GM10266 (cell line): ENCODE data around the gene COL9A3.
A peak's percentile ranks its signal among the peaks of the same experiment; 100 is the strongest.
"Not testable (repeated sequence)": the region's sequence is repeated elsewhere in the genome, so short reads cannot be mapped to it uniquely, and the experiment has no call there.

ENCODE experiments used
- DNase-seq: peaks from one replicate; pipeline ENCODE4 v3.0.0; 2012; ENCODE audit errors: extremely low spot score
- TF ChIP-seq, protein P1 (sequence below): IDR thresholded peaks from 2 replicates; pipeline ENCODE4 v1.5.1; 2012; ENCODE audit warnings: mild to moderate bottlenecking, low read depth; ENCODE audit not compliant: control insufficient read depth, insufficient read depth; ENCODE audit errors: missing control alignments

COL9A3 gene

DNA sequence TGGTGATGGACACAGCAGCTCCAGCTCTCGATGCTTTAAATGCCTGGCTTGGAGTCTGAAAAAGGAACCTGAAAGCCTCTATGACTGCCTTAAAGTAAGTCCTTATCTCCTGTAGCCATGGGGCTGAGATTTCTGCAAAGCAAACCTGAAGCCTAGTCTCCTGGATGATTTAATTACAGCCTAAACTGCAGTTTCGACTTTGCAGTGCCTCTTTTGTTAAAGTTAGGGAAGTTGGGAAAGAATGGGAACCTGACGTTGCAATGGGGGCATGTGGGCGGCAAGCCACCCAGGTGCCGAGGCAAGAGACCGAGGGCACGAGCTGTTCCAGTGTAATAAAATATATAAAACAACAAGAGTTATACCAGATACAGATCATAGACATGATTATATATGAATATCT lies 56.4 kb downstream of the COL9A3 start:
- TF ChIP-seq, protein P1, sequence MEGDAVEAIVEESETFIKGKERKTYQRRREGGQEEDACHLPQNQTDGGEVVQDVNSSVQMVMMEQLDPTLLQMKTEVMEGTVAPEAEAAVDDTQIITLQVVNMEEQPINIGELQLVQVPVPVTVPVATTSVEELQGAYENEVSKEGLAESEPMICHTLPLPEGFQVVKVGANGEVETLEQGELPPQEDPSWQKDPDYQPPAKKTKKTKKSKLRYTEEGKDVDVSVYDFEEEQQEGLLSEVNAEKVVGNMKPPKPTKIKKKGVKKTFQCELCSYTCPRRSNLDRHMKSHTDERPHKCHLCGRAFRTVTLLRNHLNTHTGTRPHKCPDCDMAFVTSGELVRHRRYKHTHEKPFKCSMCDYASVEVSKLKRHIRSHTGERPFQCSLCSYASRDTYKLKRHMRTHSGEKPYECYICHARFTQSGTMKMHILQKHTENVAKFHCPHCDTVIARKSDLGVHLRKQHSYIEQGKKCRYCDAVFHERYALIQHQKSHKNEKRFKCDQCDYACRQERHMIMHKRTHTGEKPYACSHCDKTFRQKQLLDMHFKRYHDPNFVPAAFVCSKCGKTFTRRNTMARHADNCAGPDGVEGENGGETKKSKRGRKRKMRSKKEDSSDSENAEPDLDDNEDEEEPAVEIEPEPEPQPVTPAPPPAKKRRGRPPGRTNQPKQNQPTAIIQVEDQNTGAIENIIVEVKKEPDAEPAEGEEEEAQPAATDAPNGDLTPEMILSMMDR = no peak
- DNase-seq = no peak

GRCh38 chr20:62873681-62874031 lies 56.8 kb downstream of the COL9A3 start:
- not testable (repeated sequence) for DNase-seq
- TF ChIP-seq, protein P1 = peak; percentile 50

GRCh38 chr20:62874964-62875344 lies 58.1 kb downstream of the COL9A3 start:
- TF ChIP-seq, protein P1 = no peak
- no peak for DNase-seq

- TF ChIP-seq, protein P1 = no peak
- DNase-seq = peak; percentile 44
Observed at GRCh38 chr20:62875419-62876361, 58.8 kb downstream of the COL9A3 start.

- no peak for DNase-seq
- TF ChIP-seq, protein P1 = no peak
Observed at GRCh38 chr20:62876501-62876901, 59.7 kb downstream of the COL9A3 start.

GRCh38 chr20:62876902-62877816 lies 60.3 kb downstream of the COL9A3 start:
- TF ChIP-seq, protein P1 = no peak
- DNase-seq = no peak
